Stimulated activated CD4-positive, alpha-beta T cell treated with anti-CD3 and anti-CD28 coated beads, Interleukin-12 subunit alpha, Interleukin-12 subunit beta, amount 100 ng/mL, for 4 hours (primary cell): Measurements from ENCODE around the gene WDR45B.
A peak's percentile ranks its signal among the peaks of the same experiment; 100 is the strongest.

Experiments used
- DNase-seq: peaks from one replicate; pipeline ENCODE4 v3.0.0-alpha.2; 2020

The WDR45B gene

GRCh38 chr17:82648165-82648668 is at the start of gene WDR45B:
Gene WDR45B (minus strand): TSS chr17:82648444. CDS start chr17:82648340, 104 bp downstream.
- peak; percentile 89 for DNase-seq

DNA sequence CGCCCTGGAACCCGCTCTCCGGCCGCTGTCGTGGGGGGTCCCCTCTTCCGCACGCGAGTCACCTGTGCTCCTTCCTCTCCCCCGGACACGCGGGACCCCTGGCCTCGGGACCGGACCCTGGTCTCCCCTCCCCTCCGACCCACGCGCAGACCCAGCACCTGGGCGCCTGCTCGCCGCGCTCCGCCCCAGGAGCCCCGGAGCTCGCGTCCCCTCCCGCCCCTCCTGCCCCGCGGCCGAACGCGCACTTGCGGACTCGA is 49.5 kb upstream of the WDR45B start:
- no peak for DNase-seq

GRCh38 chr17:82696916-82697807 is 48.9 kb upstream of the WDR45B start:
- peak; percentile 7 for DNase-seq

DNA sequence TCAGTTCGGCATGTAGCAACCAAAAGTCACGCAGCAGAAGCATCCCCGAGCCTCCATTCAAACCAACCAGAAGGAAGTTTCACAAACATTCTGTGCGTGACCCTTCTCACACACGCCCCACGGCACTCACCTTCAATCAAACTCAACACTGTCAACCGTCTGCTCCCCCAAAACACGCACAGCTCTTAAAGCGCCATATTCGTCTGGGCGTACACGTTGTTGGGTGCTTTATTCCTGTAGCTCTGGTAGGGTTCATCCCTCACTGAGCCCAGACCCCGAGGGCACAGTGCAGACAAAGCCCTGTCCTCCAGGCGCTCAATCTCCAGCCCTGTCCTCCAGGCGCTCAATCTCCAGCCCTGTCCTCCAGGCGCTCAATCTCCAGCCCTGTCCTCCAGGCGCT is 48.0 kb upstream of the WDR45B start:
- no peak for DNase-seq

GRCh38 chr17:82694647-82695046 is 46.4 kb upstream of the WDR45B start:
- DNase-seq, result no peak

DNA sequence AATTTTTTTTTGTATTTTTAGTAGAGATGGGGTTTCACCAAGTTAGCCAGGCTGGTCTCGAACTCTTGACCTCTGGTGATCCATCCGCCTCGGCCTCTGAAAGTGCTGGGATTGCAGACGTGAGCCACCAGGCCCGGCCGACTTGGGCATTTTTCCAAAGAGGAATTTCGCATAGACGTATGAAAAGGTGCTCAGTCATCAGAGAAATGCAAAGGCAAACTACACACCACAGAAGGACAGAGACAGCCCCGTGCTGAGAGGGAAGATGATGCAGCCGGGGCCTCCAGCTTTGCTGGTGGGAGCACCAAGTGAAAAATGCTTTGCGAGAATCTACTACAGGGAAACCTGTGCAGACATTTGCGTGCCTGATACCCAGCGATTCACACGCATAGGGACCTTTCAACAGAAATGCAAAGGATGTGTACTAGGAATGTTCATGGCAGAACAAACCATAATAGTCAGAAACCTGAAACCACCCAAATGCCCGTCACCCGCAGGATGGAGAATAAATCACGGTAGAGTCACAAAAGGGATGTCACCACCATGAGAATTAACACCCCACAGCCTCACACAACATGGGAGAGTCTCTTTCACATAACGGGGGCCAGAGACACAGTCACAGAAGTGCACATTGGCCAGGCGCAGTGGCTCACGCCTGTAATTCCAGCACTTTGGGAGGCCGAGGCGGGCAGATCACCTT is 45.1 kb upstream of the WDR45B start:
- no peak for DNase-seq

GRCh38 chr17:82692268-82692667 is 44.0 kb upstream of the WDR45B start:
- DNase-seq, result no peak

DNA sequence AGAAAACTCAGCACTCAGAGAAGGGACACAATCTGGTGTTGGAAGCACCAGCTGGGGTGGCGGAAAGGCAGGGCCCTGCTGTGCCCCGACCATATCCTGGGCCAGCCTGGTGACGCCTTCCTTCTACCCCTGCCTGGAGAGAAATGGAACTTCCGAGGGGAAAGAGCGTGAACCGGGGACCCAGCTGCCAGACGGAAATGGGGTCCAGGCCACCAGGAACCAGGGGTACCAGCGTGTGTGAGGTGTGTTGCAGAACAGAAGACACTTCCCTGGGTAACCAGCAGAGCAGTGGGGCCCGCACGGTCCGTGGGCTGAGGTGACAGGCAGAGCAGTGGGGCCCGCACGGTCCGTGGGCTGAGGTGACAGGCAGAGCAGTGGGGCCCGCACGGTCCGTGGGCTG is 43.5 kb upstream of the WDR45B start:
- no peak for DNase-seq

DNA sequence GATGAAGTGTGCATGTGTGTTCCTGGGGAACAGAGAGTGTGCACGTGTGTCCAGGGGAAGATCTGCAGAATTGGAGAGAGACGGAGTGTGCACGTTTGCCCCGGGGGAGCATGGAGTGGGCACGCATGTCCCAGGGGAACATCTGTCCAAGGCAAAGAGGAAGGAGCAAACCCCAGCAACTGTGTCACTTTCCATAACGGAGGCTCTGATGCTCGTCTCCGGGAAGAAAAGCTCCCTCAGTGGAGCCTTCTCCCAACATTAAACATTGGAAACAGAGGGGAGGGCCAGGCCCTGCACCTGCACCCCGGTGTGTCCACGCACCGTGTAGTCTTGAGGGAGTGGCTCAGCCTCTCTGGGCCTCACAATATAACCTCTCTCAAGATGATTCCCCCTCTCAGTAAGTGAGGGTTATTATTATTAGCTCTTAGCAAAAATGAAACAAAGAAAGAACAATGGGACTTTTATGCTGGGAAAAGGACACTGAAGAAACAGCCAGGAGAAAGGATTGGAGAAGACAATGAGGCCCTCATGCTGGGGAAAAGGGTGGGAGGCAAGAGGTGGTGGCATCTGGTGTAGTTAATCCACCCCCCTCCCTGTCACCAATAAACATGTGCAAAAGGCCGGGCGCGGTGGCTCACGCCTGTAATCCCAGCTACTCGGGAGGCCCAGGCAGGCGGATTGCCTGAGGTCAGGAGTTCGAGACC is 42.7 kb upstream of the WDR45B start:
- DNase-seq, result no peak

DNA sequence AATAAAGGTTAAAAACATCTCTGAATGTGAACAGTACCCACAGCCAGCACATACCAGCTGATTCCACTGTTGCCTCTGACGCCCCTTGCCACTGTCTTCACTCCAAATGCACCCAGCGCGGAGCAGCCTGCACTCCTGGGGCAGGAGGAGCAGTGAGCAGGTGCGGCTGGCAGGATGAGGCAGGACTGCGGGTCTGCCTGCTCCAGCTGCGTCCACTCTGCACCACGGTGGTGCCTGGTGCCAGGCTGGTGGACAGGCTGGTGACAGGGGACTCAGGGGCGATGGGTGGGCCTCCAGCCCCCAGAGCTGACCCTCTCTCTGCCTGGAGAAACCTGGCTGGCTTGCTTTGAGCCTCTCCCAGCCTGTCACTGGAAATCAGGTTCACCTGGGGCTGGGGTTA is 40.8 kb upstream of the WDR45B start:
- DNase-seq, result no peak

- no peak for DNase-seq
Measured at GRCh38 chr17:82687871-82688270, 39.6 kb upstream of the WDR45B start.

GRCh38 chr17:82687375-82687861 is 39.2 kb upstream of the WDR45B start:
- no peak for DNase-seq

- no peak for DNase-seq
Measured at GRCh38 chr17:82686366-82687324, 38.4 kb upstream of the WDR45B start.

DNA sequence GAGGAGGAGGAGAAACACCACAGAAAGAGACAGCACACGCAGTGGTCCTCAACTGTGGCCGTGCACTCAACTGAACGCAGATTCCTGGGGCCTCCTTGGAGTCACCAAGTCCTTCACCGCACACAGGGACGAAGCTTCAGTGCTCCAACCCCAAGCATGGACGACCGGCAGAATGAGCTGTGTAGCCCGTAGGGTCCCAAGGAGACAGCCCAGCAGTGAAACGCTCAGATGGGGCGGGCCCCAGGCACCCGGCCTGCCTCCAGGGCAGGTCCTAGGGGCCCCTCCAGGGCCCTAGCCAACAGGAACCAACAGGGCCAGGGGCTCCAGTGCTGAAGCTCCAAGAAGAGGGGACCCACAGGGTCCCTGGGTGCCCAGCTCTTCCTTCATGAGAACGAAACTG is 37.0 kb upstream of the WDR45B start:
- no peak for DNase-seq

- DNase-seq, result no peak
Measured at GRCh38 chr17:82684228-82684841, 36.1 kb upstream of the WDR45B start.

GRCh38 chr17:82683534-82683933 is 35.3 kb upstream of the WDR45B start:
- no peak for DNase-seq

- DNase-seq, result no peak
Measured at GRCh38 chr17:82681547-82681946, 33.3 kb upstream of the WDR45B start.

- DNase-seq, result no peak
Measured at GRCh38 chr17:82679586-82680465, 31.6 kb upstream of the WDR45B start.

DNA sequence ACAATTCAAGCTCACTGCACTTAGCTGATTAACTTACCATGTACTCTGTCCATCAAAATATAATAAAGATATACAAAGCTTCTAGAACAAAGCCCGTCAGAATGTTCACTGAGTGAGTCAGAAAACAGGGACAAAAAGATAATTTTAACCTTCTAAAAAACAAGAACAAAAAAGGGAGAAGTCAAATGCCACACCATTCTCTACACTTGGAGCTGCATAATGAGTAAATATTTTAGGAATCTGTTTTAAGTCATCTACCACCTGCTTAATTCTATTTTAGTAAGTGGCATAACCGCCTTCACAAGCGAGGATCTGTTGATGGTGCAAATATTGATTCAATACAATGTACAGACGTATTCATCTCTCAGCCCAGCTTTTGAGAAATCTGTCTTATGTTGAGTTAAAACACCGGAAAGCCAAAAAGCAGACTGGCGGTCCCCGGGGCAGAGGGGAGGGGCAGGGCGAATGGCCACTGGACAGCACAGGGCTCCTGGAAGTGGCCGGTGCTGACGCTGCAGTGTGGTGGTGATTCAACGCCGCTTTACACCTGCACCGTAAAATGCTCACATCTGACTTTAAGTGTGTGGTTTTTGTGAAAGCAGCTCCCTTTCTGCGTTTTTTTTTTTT is 30.1 kb upstream of the WDR45B start:
- DNase-seq, result no peak

DNA sequence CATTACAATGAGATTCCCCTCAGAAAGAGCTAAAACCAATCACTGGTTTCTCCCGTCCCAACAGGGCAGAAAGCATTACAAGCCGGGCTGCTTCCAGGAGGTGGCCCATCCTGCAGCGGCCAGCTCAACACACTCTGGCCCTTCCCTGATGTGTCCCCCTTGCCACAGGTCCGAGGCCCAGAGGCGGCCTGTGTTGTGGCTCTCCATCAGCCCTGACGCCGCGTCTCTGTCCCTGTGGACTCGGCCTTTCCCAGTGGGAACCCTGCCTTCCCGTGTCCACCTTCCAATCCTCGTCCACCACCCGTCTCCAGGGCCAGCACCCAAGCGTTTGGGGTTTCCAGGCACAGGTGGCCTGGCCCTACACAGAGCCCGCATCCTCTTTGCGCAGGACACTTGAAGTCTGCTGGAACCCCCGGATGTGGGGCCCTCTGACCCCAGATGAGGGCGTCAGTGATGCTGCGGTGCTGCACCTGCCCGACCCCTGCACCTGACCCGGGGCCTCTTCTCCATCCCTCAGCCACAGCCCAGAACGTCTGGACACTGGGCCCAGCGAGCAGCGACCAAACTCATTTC is 29.2 kb upstream of the WDR45B start:
- no peak for DNase-seq
